HepG2 (cell line): ENCODE data around the gene KCNMA1. TPM values are rescaled to one million over a fixed set of nuclear protein-coding genes. Genes with fewer than 3 reads are reported as not detected.

Experiments
- ATAC-seq: fragments of 200-7000 bp; cut with Tn5 transposase; 3 replicates; pipeline ENCODE4 v1.9.1; 2020; ENCODE audit warnings: mild to moderate bottlenecking, moderate library complexity
- BruUV-seq: library from RNA; stranded (reverse); fragments of 400-500 nt; replicated peaks from 2 replicates; lab custom pipeline; 2021; lab: Mats Ljungman, UMichigan
- CTCF ChIA-PET: fragments of 300-600 bp; formaldehyde crosslinking; extraction: SDS; loops from one replicate; lab custom pipeline; 2021; ENCODE audit warnings: low total read pairs, inconsistent platforms, low intra/inter-chr PET ratio; lab: Yijun Ruan, JAX
- POLR2A ChIA-PET: fragments of 350-600 bp; sonication (Branson Sonifier 250); formaldehyde crosslinking; loops from one replicate; lab custom pipeline; 2020; ENCODE audit warnings: antibody characterized with exemption, inconsistent platforms; lab: Yijun Ruan, JAX
- DNase-seq: peaks from one replicate; pipeline ENCODE4 v3.0.0-alpha.2; 2015; ENCODE audit warnings: low spot score
- FAIRE-seq: peaks from 3 replicates; lab custom pipeline; 2011; peaks lifted over from hg19 to GRCh38; lab: Jason Lieb, UNC
- H2AFZ ChIP-seq: one replicate; pipeline ENCODE4 v1.6.1; 2011; ENCODE audit warnings: low read length, inconsistent platforms
- H3K27ac ChIP-seq: fragments of 300-600 bp; 3 replicates; pipeline ENCODE4 v1.8.0; 2011; ENCODE audit warnings: mixed run types, mild to moderate bottlenecking, mixed read lengths, low read length, inconsistent platforms; ENCODE audit not compliant: insufficient read depth; ENCODE audit errors: extremely low read length
- H3K27me3 ChIP-seq, 2 experiments: fragments of 200-600 bp in 1 of 2; 2 replicates in 1 of 2; 3 replicates in 1 of 2; pipeline versions ENCODE4 v1.6.0 to v1.8.0; 2011; ENCODE audit warnings: low read length in 2 of 2, mild to moderate bottlenecking in 2 of 2, moderate library complexity in 2 of 2, inconsistent platforms in 1 of 2; ENCODE audit not compliant: insufficient read depth in 2 of 2, control insufficient read depth in 1 of 2
- H3K36me3 ChIP-seq, 2 experiments: fragments of 200-600 bp in 1 of 2; replicated peaks in 1 of 2; 2 replicates in 1 of 2; 3 replicates in 1 of 2; pipeline versions ENCODE4 v1.5.1 to v1.8.0; 2011; ENCODE audit warnings: low read length in 2 of 2, inconsistent platforms in 1 of 2; ENCODE audit not compliant: insufficient read depth in 2 of 2, control insufficient read depth in 1 of 2
- H3K4me1 ChIP-seq: 2 replicates; pipeline ENCODE4 v1.5.1; 2012; ENCODE audit warnings: low read length, inconsistent platforms; ENCODE audit not compliant: insufficient read depth
- H3K4me2 ChIP-seq: 2 replicates; pipeline ENCODE4 v1.6.0; 2011; ENCODE audit warnings: low read depth, low read length, inconsistent platforms
- H3K4me3 ChIP-seq, 3 experiments: fragments of 200-600 bp in 1 of 3; sonication (generic), shearing (Covaris generic) in 1 of 3; replicated peaks in 1 of 3; 2 replicates each; pipeline ENCODE4 v1.5.1; 2011 to 2016; ENCODE audit warnings: low read length in 3 of 3, inconsistent platforms in 2 of 3, low read depth in 2 of 3, mild to moderate bottlenecking in 2 of 3, control low read depth in 1 of 3, mixed read lengths in 1 of 3; ENCODE audit not compliant: insufficient read depth in 1 of 3
- H3K79me2 ChIP-seq: one replicate; pipeline ENCODE4 v1.6.1; 2011; ENCODE audit warnings: low read length, inconsistent platforms; ENCODE audit not compliant: insufficient read depth
- H3K9ac ChIP-seq: 2 replicates; pipeline ENCODE4 v1.6.0; 2011; ENCODE audit warnings: mild to moderate bottlenecking, low read depth, low read length, inconsistent platforms; ENCODE audit not compliant: insufficient read depth
- H3K9me3 ChIP-seq: 2 replicates; pipeline ENCODE4 v1.5.1; 2012; ENCODE audit warnings: mild to moderate bottlenecking, low read length
- H4K20me1 ChIP-seq: 2 replicates; pipeline ENCODE4 v1.6.0; 2011; ENCODE audit warnings: inconsistent platforms, mild to moderate bottlenecking, low read length, moderate library complexity; ENCODE audit not compliant: insufficient read depth
- ESRRA ChIP-seq: sonication (generic); formaldehyde crosslinking; IDR thresholded peaks from 2 replicates; pipeline ENCODE4 v1.5.1; 2020; ENCODE audit warnings: mild to moderate bottlenecking, low read depth, missing genetic modification reagents
- HDAC1 ChIP-seq: sonication (generic); formaldehyde crosslinking; IDR thresholded peaks from 2 replicates; pipeline ENCODE4 v1.5.1; 2020; ENCODE audit warnings: mild to moderate bottlenecking, missing genetic modification reagents
- RARA ChIP-seq: IDR thresholded peaks from 2 replicates; pipeline ENCODE4 v1.6.1; 2016; ENCODE audit warnings: missing genetic modification reagents, missing compliant biosample characterization
- ZFP36 ChIP-seq: fragments of 150-350 bp; IDR thresholded peaks from 2 replicates; pipeline ENCODE4 v1.6.1; 2018; ENCODE audit warnings: borderline replicate concordance, low read length, low read depth; ENCODE audit not compliant: partially characterized antibody
- ZNF33A ChIP-seq: sonication (generic); formaldehyde crosslinking; IDR thresholded peaks from 2 replicates; pipeline ENCODE4 v1.5.1; 2020; ENCODE audit warnings: missing genetic modification reagents, mild to moderate bottlenecking, moderate library complexity, borderline replicate concordance
- ZNF552 ChIP-seq: sonication (generic); formaldehyde crosslinking; IDR thresholded peaks from 2 replicates; pipeline ENCODE4 v1.9.0; 2022; ENCODE audit warnings: missing genetic modification reagents, mild to moderate bottlenecking, borderline replicate concordance
- WGBS: methylation state at CpG from one replicate; pipeline ENCODE4 v1.1.6; 2017; ENCODE audit warnings: low lambda C conversion rate; 5-methylcytosine and 5-hydroxymethylcytosine counted together
- in situ Hi-C: cut with HindIII; loops from 2 replicates; pipeline ENCODE4 v1.10.0; 2017; ENCODE audit warnings: low pct_unique_long_range_greater_than_20kb; ENCODE audit not compliant: extremely low pct_ligation_motif_present
- intact Hi-C: fragments of 100-400 bp; cut with micrococcal nuclease; formaldehyde crosslinking; loops from one replicate; pipeline ENCODE4 v1.10.0; 2022; ENCODE audit not compliant: unreplicated experiment
- polyA plus RNA-seq, 8 experiments: library from polyadenylated mRNA; depleted of rRNA in 3 of 8; stranded (reverse) in 7 of 8; unstranded in 1 of 8; fragments of >200 nt; fragmentation: Illumina TruSeq in 4 of 8; extraction: Trizol in 4 of 8; gene quantifications; 2 replicates each; pipeline versions ENCODE4 v1.2.1 to v1.2.3, GENCODE V29; 2011 to 2016; ENCODE audit warnings: low read depth in 4 of 8, missing spikeins in 1 of 8, mixed read lengths in 1 of 8; ENCODE audit not compliant: insufficient read depth in 1 of 8
- total RNA-seq, 5 experiments: library from RNA; depleted of rRNA; stranded (reverse); fragments of >200 nt; fragmentation: Illumina TruSeq; extraction: Trizol; gene quantifications; 2 replicates each; pipeline ENCODE4 v1.2.3, GENCODE V29; 2016; ENCODE audit warnings: low read depth in 1 of 5
- TF ChIP-seq, protein P1 (sequence below): sonication (generic); formaldehyde crosslinking; IDR thresholded peaks from 2 replicates; pipeline ENCODE4 v1.8.0; 2022; ENCODE audit warnings: mild to moderate bottlenecking, missing genetic modification reagents, moderate library complexity

The KCNMA1 gene
- total and polyA plus RNA-seq, 2 of the 13 experiments (the other 11 are each of a cell fraction or from before 2014, with no cell fraction given): 0.02 TPM; not detected in 1

DNA sequence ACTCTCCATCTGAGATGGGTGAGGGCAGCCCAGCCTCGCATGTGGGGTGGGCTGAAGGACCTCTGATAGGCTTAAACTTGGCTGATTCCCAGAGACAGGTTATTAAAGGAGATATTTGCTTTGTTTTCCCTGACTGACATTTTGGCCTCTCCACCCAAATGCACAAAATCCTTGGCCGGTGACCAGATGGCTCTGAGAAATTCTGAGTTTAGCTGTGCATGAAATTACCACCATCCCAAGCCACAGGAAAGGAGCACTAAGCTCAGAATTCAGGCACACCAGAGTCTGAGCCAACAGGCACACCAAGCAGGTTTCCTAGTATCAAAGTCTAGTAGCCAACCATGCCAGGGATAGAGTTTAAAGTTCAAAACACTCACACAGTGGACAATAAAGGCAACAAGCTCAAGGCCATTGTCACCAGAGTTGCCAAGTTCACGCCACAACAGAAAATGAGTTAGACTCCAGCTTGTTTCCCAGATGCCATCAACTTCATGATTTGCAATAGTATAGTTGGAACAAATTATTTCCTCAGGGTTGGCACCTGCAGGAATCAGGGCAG, 387.6 kb downstream of the KCNMA1 start (continued):
- TF ChIP-seq, protein P1, sequence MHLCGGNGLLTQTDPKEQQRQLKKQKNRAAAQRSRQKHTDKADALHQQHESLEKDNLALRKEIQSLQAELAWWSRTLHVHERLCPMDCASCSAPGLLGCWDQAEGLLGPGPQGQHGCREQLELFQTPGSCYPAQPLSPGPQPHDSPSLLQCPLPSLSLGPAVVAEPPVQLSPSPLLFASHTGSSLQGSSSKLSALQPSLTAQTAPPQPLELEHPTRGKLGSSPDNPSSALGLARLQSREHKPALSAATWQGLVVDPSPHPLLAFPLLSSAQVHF (CRISPR knock-in tag): no peak
- no peak for TF ChIP-seq ZNF33A (CRISPR knock-in tag)
- TF ChIP-seq ZNF552 (CRISPR knock-in tag): no peak
- no peak for TF ChIP-seq ZFP36

DNA sequence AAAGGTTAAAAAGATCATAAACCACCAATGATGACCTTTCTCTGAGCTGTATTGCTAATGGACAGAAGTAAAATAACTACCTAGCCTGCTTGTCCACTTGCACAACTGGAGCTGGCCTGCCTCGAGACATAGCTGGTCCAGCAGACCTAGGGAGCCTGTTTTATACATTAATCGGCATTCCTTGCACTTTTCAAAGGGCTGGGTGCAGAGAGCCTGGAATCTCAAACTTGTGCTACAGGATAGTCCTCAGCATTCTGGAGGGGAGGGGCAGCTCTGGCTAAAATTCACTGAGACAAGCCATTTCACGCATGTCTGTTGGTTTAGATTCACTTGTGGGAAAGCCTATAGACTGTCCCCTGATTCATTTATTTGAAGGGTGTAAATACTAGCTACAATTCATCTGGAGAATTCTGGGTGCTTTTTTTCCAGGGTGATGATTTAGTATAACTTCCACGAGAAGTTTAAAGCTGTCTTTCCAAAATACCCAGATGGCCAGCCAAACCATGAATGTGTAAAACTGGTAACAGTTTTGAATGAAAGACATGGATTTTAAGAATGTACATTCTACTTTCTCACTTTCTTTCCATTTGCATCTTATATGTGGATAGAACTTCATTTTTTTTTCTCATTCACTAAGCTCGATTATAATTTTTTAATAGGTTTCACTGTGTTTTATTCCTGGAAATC, 389.4 kb downstream of the KCNMA1 start:
- in situ Hi-C loops: no loop called here
- WGBS: 27% methylated on average over 4 of the region's 5 CpGs
- CTCF ChIA-PET: no interaction called here
- DNase-seq (no peak), FAIRE-seq (no peak)
- no peaks in the 10 kb centered on the region for H3K36me3 ChIP-seq
- TF ChIP-seq HDAC1 (CRISPR knock-in tag) (no peak), RARA (no peak), ESRRA (CRISPR knock-in tag) (no peak)
- TF ChIP-seq, all 625 proteins: peak for 0
- Histone ChIP-seq H4K20me1 (no peaks in the 10 kb centered on the region), H3K4me2 (no peak overlapping the region), H3K79me2 (no peaks in the 10 kb centered on the region), H3K4me3 (no peak overlapping the region), H3K9ac (no peak overlapping the region), H3K4me1 (peaks cover 9% of the 10 kb centered on the region), H3K9me3 (no peaks in the 10 kb centered on the region), H3K27me3 (peaks cover 0 to 4% of the 10 kb centered on the region in 2 experiments; a peak in 1 of 5 replicates), H2AFZ (no peak overlapping the region), H3K27ac (no peak overlapping the region)
- ATAC-seq: no peak
- intact Hi-C loops: no loop called here
- POLR2A ChIA-PET: no interaction called here
- BruUV-seq: no TSS peak
